Stimulated activated CD8-positive, alpha-beta memory T cell treated with anti-CD3 and anti-CD28 coated beads, Interleukin-4, amount 100 ng/mL, for 24 hours (primary cell): ENCODE data around the gene TAS2R10.

Experiments
- DNase-seq: peaks from one replicate; pipeline ENCODE4 v3.0.0-alpha.2; 2020; ENCODE audit warnings: low read depth

The TAS2R10 gene

GRCh38 chr12:10779103-10779502, 47.1 kb downstream of the TAS2R10 start:
- no peak for DNase-seq
